ENCODE data around the gene MAEA.

Gene MAEA

DNA sequence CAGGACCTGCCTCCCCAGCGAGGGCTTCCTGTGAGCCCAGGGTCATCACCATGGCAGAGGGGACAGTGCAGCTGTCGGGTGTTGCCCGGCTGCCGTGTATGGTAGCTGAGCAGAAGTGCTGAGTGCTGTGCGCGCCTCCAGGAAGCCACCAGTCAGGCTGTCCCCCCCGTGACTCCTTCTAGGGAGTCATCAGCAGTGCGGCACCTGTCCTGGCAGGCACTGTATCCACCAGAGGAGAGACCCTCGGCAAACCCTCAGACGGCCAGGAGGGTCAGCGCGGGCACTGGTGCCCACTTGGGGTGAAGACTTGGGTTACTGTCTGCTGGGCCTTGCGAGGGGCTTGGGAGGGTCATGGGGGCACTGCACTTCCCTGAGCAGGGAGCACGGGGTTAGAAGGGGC is 65.7 kb downstream of the MAEA start:
- DNase-seq, result no peak

GRCh38 chr4:1356181-1356998 is 66.7 kb downstream of the MAEA start:
- no peak for DNase-seq

DNA sequence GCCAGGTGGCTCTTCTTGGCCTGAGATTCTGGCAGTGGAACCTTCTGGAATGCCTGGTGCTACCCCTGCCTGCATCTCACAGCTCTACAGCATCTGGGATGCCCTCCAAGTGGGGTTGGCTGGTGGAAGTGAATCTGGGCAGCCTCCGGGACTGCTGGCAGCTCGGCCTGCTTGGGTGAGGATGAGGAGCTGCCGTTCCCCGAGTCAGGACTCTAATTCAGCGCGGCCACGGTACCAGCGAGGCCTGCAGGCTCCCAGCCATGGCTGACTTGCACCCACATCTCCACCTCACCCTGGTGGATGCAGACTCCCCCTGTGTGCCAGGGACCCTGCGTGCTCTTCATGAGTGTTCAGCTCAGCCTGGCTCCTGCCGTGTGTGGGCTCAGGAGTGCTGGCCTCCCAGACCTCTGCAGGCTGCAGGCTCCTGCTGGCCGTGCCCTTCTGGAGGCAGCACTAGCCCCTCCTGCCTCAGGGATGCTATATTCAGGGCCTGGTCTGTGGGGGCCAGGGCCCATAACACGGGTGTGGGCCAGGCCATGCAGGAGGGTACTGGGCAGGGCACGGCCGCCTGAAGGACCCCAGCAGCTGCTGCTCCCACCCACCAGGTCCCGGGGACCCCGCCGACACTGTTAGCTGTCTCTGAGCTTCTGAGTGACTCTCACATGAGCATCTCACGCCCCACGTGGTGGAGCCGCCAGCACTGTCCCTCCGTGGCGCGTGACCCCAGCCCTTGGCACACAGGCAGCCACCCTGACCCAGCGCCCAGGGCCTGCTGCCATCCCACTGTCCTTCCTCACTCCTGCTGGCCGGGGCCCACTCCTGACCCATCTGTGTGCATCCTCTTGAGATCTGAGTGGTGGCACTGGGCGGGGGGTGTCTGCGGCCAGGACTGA is 67.9 kb downstream of the MAEA start:
- no peak for DNase-seq

DNA sequence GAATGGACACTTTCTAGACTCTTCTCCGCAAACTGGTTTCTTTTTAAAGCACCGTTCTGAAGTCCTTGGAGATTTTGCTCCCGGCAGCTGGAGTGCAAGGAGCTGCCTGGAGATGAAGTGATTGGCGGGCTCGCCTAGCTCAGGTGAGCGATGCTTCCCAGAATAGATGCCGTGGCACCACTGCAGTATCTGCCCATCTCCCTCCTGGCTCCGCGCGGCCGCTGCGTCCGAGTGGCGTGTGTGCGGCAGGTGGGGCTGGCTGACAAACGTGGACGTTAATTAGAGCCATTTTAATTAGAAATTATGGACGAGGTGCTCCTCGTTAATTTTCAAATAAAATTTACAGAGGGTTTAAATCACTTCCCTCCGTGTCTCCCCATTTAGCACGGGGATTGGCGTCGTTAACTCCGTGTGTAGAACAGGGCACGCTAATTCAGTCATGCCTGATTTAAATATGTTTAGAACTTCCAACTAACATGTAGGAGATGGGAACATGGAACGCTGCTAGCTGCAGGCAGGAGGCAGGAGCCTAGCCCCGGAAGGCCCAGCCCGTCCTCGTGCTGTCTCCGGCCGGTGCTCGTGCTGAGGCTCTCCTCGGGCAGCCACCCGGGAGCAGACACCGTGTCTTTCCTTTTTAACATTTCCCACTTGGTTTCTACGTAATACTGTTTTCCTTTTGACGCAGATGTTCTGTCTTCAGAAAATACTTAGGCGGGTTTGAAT is 68.9 kb downstream of the MAEA start:
- DNase-seq, result no peak

GRCh38 chr4:1359144-1359501 is 69.4 kb downstream of the MAEA start:
- DNase-seq, result no peak

DNA sequence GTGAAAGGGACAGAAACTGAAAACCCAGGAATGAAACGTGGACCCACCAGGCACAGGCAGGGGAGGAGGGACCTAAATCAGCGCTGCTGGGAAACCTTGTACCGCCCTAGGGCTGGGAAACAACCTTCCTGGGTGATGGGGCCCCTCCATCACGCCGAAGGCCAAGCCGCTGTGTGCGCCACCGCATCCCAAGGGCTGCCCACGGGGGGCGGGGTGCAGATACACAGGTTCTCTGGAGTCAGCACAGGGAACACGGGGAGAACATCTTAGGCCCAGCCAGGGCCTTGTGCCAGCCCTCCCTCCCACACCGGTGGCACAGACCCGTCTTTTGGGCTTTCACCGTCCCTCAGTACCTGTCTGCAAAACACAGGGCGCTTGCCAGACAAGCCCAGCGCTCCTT is 70.3 kb downstream of the MAEA start:
- DNase-seq, result no peak

DNA sequence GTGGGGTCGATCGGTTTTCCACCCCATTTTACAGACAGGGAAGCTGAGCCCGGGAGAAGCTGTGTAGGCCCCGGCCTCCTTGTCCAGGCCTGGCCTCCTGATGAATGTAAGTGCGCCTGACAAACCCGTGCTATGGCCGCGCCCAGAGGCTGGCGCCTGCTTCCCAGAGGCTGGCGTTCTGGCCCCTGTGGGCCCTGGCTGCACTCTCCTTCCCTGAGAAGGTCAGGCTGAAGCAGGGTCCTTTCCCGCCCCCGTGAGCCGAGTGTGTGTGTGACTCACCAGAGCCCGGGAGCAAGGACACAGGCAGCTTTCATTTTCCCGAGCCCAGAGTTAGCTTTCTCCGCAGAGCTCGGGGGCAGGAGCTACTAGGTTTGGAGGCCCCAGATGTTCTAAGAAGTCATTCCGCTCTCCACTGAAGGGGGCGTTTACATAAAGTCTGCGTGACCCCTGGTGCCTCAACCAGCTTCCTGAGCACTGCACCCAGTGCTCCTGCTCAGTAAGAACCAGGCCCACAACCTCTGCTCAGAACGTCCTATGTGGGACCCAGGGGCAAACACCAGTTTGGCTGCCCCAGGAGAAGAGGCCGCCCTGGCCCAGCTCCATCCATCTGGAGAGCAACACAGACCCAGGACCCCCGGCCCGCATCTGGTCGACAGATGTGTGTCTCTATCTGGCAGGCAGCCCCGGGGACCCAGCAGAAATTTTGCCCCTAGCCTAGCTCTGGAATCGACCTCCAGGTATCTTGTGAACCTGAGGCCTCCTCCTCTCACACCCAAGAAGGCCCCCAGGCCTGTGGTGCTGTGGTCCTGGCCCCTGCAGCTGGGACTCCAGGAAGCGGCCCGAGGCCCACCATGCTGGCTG is 71.0 kb downstream of the MAEA start:
- DNase-seq, result no peak

DNA sequence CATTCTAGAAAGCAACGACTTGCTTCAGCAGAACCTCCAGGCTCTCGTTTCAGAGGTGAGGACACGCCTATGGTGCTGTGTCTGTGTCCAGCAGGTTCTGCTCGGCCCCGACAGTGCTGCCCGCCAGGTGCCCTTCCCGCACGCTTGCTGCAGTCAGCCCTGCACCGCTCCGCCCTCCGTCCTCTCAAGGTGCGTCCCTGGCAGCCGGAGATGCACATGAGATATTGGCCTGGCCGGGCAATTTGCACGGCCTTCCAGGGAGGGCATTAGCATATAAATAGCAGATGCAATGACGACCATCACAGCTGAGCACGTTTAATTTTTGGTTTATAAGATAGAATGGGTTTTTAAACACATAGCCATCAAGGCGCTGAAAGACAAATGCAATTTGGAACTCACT is 71.7 kb downstream of the MAEA start:
- no peak for DNase-seq

GRCh38 chr4:1362046-1362445 is 72.4 kb downstream of the MAEA start:
- no peak for DNase-seq

DNA sequence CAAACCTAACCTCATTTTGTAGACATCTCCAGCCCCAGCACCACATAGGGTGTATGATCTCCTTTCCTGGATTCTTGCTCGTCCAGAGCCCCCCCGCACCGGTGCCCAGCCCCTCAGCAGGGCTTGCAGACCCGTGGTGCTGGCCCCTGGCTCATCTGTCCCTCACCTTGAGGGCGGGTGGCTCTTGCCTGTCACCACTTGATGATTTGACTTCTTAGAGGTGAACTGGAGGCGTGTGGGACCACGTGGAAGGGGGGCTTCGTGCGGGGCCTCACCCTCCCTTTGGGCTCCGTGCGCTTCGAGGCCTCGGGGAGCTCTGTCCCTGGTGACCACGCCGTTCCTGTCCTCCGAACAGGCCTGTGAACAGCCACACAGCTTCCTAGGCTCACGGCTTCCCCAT is 72.8 kb downstream of the MAEA start:
- no peak for DNase-seq

GRCh38 chr4:1363513-1363912 is 73.8 kb downstream of the MAEA start:
- no peak for DNase-seq

DNA sequence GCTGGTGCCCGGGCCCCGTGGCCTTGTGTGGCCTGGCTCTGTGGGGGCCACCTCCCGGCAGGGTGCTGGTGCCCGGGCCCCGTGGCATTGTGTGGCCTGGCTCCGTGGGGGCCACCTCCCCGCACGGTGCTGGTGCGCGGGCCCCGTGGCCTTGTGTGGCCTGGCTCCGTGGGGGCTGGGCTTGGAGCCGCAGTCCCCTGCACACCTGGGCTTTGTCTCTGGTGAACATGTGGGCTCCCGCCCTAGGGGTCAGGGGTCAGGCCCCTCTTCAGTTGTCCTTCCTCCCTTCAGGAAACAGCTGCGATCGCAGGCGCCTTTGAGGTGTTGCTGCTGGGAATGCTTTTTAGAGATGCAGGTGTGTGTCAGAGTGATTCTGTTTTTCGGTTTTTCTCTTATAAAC is 74.5 kb downstream of the MAEA start:
- no peak for DNase-seq

- DNase-seq, result no peak
Measured at GRCh38 chr4:1364748-1365147, 75.1 kb downstream of the MAEA start.

- DNase-seq, result no peak
Measured at GRCh38 chr4:1365271-1366178, 75.8 kb downstream of the MAEA start.

GRCh38 chr4:1366371-1367229 is 76.9 kb downstream of the MAEA start:
- no peak for DNase-seq

DNA sequence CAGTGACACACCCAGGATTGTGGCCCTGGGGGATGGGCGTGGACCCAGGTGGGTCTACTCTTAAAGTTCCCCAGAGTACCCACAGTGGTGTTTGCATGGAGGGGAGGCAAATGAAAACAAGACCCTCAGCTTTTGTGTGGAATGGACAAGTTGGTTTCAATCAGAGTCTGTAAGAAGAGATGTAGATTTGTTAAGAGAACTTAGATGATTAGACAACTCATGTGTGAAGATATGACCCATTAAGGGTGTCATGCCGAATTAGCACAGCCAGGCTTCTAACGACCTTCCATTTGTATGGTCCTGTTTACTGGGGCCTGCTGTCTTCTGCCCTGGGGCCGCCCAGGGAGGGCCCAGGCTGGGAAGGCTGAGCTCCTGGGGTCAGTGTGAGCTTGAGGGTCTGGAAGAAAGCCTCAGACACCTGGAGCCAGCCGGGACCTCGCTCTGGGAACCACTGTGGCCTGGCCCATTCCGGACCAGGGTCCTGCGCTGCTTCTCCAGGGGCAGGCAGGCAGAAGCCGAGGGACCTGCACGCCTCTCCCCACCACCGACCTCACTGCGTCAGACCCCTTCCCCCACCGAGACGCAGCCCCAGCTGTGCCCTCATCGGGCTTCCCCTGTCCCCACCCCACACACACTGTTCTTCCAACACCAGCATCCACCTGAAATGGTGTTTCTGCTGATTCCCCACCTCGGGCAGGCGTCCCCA is 77.7 kb downstream of the MAEA start:
- no peak for DNase-seq

- no peak for DNase-seq
Measured at GRCh38 chr4:1367936-1368289, 78.2 kb downstream of the MAEA start.

DNA sequence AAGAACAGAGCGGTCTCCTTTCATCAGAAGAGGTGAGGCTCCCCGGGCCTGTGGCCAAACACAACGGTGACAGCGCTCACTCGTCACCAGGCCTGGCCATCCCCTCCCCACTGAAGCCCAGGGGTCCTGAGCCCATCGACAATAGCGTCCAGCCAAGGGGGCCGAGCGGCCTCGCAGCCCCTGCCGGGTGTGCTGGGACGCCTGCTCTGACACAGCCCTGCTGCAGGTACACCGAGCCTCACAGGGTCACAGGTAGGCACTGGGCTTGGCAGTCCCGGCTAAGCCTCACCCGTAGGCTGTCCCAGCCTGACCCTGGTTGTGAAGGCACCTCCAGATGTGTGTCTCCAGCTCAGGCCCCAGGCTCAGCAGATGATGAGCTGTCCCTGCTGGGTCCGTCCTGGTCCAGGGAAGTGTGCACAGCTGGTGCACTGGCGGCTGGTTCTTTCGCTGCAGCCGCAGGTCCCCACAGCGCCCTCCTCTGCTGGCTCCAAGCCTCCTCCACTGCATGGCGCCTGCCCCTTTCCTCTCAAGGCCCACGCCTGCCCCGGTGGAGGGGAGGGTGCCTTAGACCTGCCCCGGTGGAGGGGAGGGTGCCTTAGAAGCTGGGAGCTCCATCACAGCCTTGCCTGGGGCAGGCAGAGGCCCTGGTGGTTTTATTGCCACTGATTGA is 78.9 kb downstream of the MAEA start:
- DNase-seq, result no peak

DNA sequence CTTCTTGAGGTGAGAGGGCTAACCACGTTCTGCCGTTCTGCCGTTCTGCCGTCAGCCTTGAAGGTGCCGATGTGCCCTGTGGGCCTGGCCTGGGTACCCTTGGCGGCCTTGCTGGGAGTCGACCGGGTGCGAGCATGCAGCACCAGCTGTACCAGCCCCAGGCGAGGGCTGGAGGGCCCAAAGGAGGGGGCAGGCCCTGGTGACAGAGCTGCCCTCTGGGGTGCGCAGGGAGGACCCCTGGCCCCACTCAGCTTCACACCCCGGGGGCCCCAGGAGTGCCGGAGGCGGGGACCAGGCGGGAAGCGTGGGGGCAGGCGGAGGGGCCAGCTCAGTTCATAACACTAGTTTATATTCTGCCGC is 79.4 kb downstream of the MAEA start:
- no peak for DNase-seq
